HepG2 (cell line): ENCODE results near the gene SLCO4A1. TPM values are rescaled to one million over a fixed set of nuclear protein-coding genes. Genes with fewer than 3 reads are reported as not detected.

Experiments used
- DZIP1 ChIP-seq: sonication (generic); formaldehyde crosslinking; IDR thresholded peaks from 2 replicates; pipeline ENCODE4 v1.5.0; 2020; ENCODE audit warnings: mild to moderate bottlenecking, missing genetic modification reagents
- ESRRA ChIP-seq: sonication (generic); formaldehyde crosslinking; IDR thresholded peaks from 2 replicates; pipeline ENCODE4 v1.5.1; 2020; ENCODE audit warnings: mild to moderate bottlenecking, low read depth, missing genetic modification reagents
- HMGXB3 ChIP-seq: sonication (generic); formaldehyde crosslinking; IDR thresholded peaks from 2 replicates; pipeline ENCODE4 v1.4.0; 2020; ENCODE audit warnings: missing genetic modification reagents, borderline replicate concordance
- KAT2B ChIP-seq: fragments of 150-350 bp; IDR thresholded peaks from 2 replicates; pipeline ENCODE4 v1.6.1; 2014; ENCODE audit warnings: low read depth, low read length, borderline replicate concordance
- MEIS1 ChIP-seq: sonication (generic); formaldehyde crosslinking; IDR thresholded peaks from 2 replicates; pipeline ENCODE4 v1.9.0; 2021; ENCODE audit warnings: mild to moderate bottlenecking, missing genetic modification reagents, moderate library complexity, borderline replicate concordance
- NKX3-1 ChIP-seq: sonication (generic); formaldehyde crosslinking; IDR thresholded peaks from 2 replicates; pipeline ENCODE4 v1.5.0; 2020; ENCODE audit warnings: missing genetic modification reagents
- NR2C2 ChIP-seq: sonication (generic); formaldehyde crosslinking; IDR thresholded peaks from 2 replicates; pipeline ENCODE4 v1.4.0; 2020; ENCODE audit warnings: missing genetic modification reagents, mild to moderate bottlenecking, moderate library complexity, borderline replicate concordance
- ZKSCAN5 ChIP-seq: sonication (generic); formaldehyde crosslinking; IDR thresholded peaks from 2 replicates; pipeline ENCODE4 v1.5.1; 2020; ENCODE audit warnings: mild to moderate bottlenecking, missing genetic modification reagents
- ZMYM4 ChIP-seq: sonication (generic); formaldehyde crosslinking; IDR thresholded peaks from 2 replicates; pipeline ENCODE4 v1.8.1; 2023; ENCODE audit warnings: mild to moderate bottlenecking, missing genetic modification reagents
- ZNF333 ChIP-seq: sonication (generic); formaldehyde crosslinking; IDR thresholded peaks from 2 replicates; pipeline ENCODE4 v1.4.0; 2020; ENCODE audit warnings: mild to moderate bottlenecking, missing genetic modification reagents, borderline replicate concordance
- ZNF782 ChIP-seq: sonication (generic); formaldehyde crosslinking; IDR thresholded peaks from 2 replicates; pipeline ENCODE4 v1.4.0; 2020; ENCODE audit warnings: missing genetic modification reagents, mild to moderate bottlenecking, borderline replicate concordance
- polyA plus RNA-seq, 8 experiments: library from polyadenylated mRNA; depleted of rRNA in 3 of 8; stranded (reverse) in 7 of 8; unstranded in 1 of 8; fragments of >200 nt; fragmentation: Illumina TruSeq in 4 of 8; extraction: Trizol in 4 of 8; gene quantifications; 2 replicates each; pipeline versions ENCODE4 v1.2.1 to v1.2.3, GENCODE V29; 2011 to 2016; ENCODE audit warnings: low read depth in 4 of 8, missing spikeins in 1 of 8, mixed read lengths in 1 of 8; ENCODE audit not compliant: insufficient read depth in 1 of 8
- total RNA-seq, 5 experiments: library from RNA; depleted of rRNA; stranded (reverse); fragments of >200 nt; fragmentation: Illumina TruSeq; extraction: Trizol; gene quantifications; 2 replicates each; pipeline ENCODE4 v1.2.3, GENCODE V29; 2016; ENCODE audit warnings: low read depth in 1 of 5
- TF ChIP-seq, protein P1 (sequence below): sonication (generic); formaldehyde crosslinking; IDR thresholded peaks from 2 replicates; pipeline ENCODE4 v1.8.0; 2022; ENCODE audit warnings: missing genetic modification reagents, mild to moderate bottlenecking, borderline replicate concordance
- TF ChIP-seq, protein P2 (sequence below): sonication (generic); formaldehyde crosslinking; IDR thresholded peaks from 2 replicates; pipeline ENCODE4 v1.5.1; 2020; ENCODE audit warnings: mild to moderate bottlenecking, missing genetic modification reagents

Gene SLCO4A1
- total and polyA plus RNA-seq, 2 of the 13 experiments (the other 11 are each of a cell fraction or from before 2014, with no cell fraction given): 55.5 to 112 TPM

GRCh38 chr20:62667530-62668440 is 25.5 kb downstream of the SLCO4A1 start (continued):
- TF ChIP-seq KAT2B: no peak
- TF ChIP-seq MEIS1 (CRISPR knock-in tag): 0 out of 2 replicates have a peak, but pooled peaks have one; percentile 17
- TF ChIP-seq ZNF333: peak; percentile 23; the same call in 1 of the 2 replicates
- TF ChIP-seq ZNF782: 0 out of 2 replicates have a peak, but pooled peaks have one; percentile 44
- TF ChIP-seq ESRRA: 0 out of 2 replicates have a peak, but pooled peaks have one; percentile 17
- TF ChIP-seq, protein P1, sequence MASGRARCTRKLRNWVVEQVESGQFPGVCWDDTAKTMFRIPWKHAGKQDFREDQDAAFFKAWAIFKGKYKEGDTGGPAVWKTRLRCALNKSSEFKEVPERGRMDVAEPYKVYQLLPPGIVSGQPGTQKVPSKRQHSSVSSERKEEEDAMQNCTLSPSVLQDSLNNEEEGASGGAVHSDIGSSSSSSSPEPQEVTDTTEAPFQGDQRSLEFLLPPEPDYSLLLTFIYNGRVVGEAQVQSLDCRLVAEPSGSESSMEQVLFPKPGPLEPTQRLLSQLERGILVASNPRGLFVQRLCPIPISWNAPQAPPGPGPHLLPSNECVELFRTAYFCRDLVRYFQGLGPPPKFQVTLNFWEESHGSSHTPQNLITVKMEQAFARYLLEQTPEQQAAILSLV: 0 out of 2 replicates have a peak, but pooled peaks have one; percentile 19
- TF ChIP-seq HMGXB3 (CRISPR knock-in tag): no peak
- 0 out of 2 replicates have a peak, but pooled peaks have one; percentile 77 for TF ChIP-seq ZKSCAN5 (CRISPR knock-in tag)
- TF ChIP-seq DZIP1: peak; percentile 52; the same call in 1 of the 2 replicates
- TF ChIP-seq ZMYM4 (CRISPR knock-in tag): no peak
- TF ChIP-seq, protein P2, sequence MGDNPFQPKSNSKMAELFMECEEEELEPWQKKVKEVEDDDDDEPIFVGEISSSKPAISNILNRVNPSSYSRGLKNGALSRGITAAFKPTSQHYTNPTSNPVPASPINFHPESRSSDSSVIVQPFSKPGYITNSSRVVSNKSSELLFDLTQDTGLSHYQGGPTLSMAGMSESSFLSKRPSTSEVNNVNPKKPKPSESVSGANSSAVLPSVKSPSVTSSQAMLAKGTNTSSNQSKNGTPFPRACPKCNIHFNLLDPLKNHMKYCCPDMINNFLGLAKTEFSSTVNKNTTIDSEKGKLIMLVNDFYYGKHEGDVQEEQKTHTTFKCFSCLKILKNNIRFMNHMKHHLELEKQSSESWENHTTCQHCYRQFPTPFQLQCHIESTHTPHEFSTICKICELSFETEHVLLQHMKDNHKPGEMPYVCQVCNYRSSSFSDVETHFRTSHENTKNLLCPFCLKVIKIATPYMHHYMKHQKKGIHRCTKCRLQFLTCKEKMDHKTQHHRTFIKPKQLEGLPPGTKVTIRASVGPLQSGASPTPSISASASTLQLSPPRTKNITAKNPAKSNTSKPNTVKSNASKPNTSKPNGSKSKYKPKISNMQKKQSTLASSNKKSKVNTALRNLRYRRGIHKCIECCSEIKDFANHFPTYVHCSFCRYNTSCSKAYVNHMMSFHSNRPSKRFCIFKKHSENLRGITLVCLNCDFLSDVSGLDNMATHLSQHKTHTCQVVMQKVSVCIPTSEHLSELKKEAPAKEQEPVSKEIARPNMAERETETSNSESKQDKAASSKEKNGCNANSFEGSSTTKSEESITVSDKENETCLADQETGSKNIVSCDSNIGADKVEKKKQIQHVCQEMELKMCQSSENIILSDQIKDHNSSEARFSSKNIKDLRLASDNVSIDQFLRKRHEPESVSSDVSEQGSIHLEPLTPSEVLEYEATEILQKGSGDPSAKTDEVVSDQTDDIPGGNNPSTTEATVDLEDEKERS (CRISPR knock-in tag): 0 out of 2 replicates have a peak, but pooled peaks have one; percentile 11
- TF ChIP-seq NKX3-1 (CRISPR knock-in tag): no peak
- TF ChIP-seq NR2C2 (CRISPR knock-in tag): 0 out of 2 replicates have a peak, but pooled peaks have one; percentile 14
